Upper lobe of left lung (tissue), 6 donors: ENCODE results near the gene GOLGA3. TPM values are rescaled to one million over a fixed set of nuclear protein-coding genes. Genes with fewer than 3 reads are reported as not detected.

Experiments
- ATAC-seq, 2 donors: fragments of 200-7000 bp; cut with Tn5 transposase; one replicate each; pipeline ENCODE4 v1.9.1; 2022; ENCODE audit warnings: mild to moderate bottlenecking in 2 of 2, moderate library complexity in 2 of 2; ENCODE audit not compliant: low FRiP score in 2 of 2
- DNase-seq, 2 donors: peaks; one replicate each; pipeline ENCODE4 v3.0.0-alpha.2; 2019 to 2020
- H3K27ac ChIP-seq, 4 donors: fragments of 200-600 bp; sonication (generic); one replicate each; pipeline ENCODE4 v1.5.1; 2016 to 2019
- H3K27me3 ChIP-seq, 4 donors: fragments of 200-600 bp; sonication (generic); one replicate each; pipeline ENCODE4 v1.5.1; 2017 to 2019
- H3K36me3 ChIP-seq, 4 donors: fragments of 200-600 bp; sonication (generic); one replicate each; pipeline ENCODE4 v1.5.1; 2016 to 2019
- H3K4me1 ChIP-seq, 4 donors: fragments of 200-600 bp; sonication (generic); one replicate each; pipeline ENCODE4 v1.5.1; 2018 to 2019
- H3K4me3 ChIP-seq, 4 donors: fragments of 200-600 bp; sonication (generic); one replicate each; pipeline ENCODE4 v1.5.1; 2017 to 2019; ENCODE audit warnings: mild to moderate bottlenecking in 2 of 4, moderate library complexity in 1 of 4
- H3K9me3 ChIP-seq, 4 donors: fragments of 200-600 bp; sonication (generic); one replicate each; pipeline ENCODE4 v1.5.1; 2018 to 2019
- CTCF ChIP-seq, 6 experiments: fragments of 450-650 bp in 4 of 6; fragments of 200-600 bp in 2 of 6; sonication (generic) in 2 of 6; IDR thresholded peaks; one replicate each; pipeline ENCODE4 v1.5.1; 2016 to 2019; ENCODE audit warnings: antibody characterized with exemption in 6 of 6
- EP300 ChIP-seq, 4 donors: sonication (generic); formaldehyde crosslinking; IDR thresholded peaks; one replicate each; pipeline ENCODE4 v1.5.1; 2017; ENCODE audit warnings: antibody characterized with exemption in 4 of 4, control low read depth in 2 of 4
- POLR2A ChIP-seq, 4 donors: fragments of 450-650 bp; IDR thresholded peaks; one replicate each; pipeline ENCODE4 v1.5.1; 2016 to 2017; ENCODE audit warnings: antibody characterized with exemption in 4 of 4, mild to moderate bottlenecking in 2 of 4
- POLR2AphosphoS5 ChIP-seq, 2 donors: sonication (generic); formaldehyde crosslinking; IDR thresholded peaks; one replicate each; pipeline ENCODE4 v1.5.1; 2017; ENCODE audit warnings: antibody characterized with exemption in 2 of 2
- WGBS, 2 donors: methylation state at CpG; one replicate each; pipeline ENCODE4 v1.1.5; 2017 to 2018; 5-methylcytosine and 5-hydroxymethylcytosine counted together
- small RNA-seq, 4 donors: library from RNA; depleted of rRNA; stranded (forward); fragments of <200 nt; gene quantifications; one replicate each; pipeline ENCODE3, GENCODE V24; 2016
- total RNA-seq, 6 donors: library from RNA; depleted of rRNA in 4 of 6; stranded (reverse); fragments of >200 nt in 4 of 6; gene quantifications; one replicate each; pipeline versions ENCODE4 v1.1.0 to v1.2.1, GENCODE V29; 2016 to 2021
- donor health status: DM: no; HTN: no; CAD: no; lungs with moderate emphysema.
- donor health status: DM: no; HTN: yes; CAD: no; lungs with severe emphysema.

GOLGA3 gene
- total RNA-seq, 6 donors from 2014 or later = 53.8 to 116 (median 77.9) TPM

- no peak for DNase-seq
- no peaks in the 10 kb centered on the region for H3K27me3 ChIP-seq
- H3K4me3 ChIP-seq = no peak overlapping the region
- 94 to 95% methylated on average over 22 to 25 of the region's 25 CpGs for WGBS, 2 donors
- no peak for TF ChIP-seq POLR2A (IDR thresholded peaks at IDR 0.05)
- TF ChIP-seq POLR2AphosphoS5 (IDR thresholded peaks at IDR 0.05) = no peak
- TF ChIP-seq EP300 (IDR thresholded peaks at IDR 0.05) = no peak
- no peak for TF ChIP-seq CTCF (IDR thresholded peaks at IDR 0.05)
- no peaks in the 10 kb centered on the region for H3K4me1 ChIP-seq
- no peak overlapping the region for H3K27ac ChIP-seq
- H3K36me3 ChIP-seq = peaks cover 18 to 95% (median 68%) of the 10 kb centered on the region in 4 donors
- no peaks in the 10 kb centered on the region for H3K9me3 ChIP-seq
- ATAC-seq = no peak
These were observed 107.9 kb downstream of the GOLGA3 start for GRCh38 chr12:132720606-132721345.

- no peak for ATAC-seq
These were observed 108.7 kb downstream of the GOLGA3 start for GRCh38 chr12:132719954-132720324.

GRCh38 chr12:132719141-132719953, 109.3 kb downstream of the GOLGA3 start:
- peaks cover 16 to 91% (median 66%) of the 10 kb centered on the region in 4 donors for H3K36me3 ChIP-seq
- TF ChIP-seq CTCF (IDR thresholded peaks at IDR 0.05) = no peak
- no peak for TF ChIP-seq POLR2AphosphoS5 (IDR thresholded peaks at IDR 0.05)
- no peak for TF ChIP-seq POLR2A (IDR thresholded peaks at IDR 0.05)
- TF ChIP-seq EP300 (IDR thresholded peaks at IDR 0.05) = no peak
- WGBS, 2 donors = 93 to 97% methylated on average over 27 to 31 of the region's 31 CpGs
- DNase-seq (no peak), ATAC-seq (peak in 1 of 2 donors; percentile 9)
- no peaks in the 10 kb centered on the region for H3K9me3 ChIP-seq
- no peaks in the 10 kb centered on the region for H3K4me1 ChIP-seq
- H3K27ac ChIP-seq = no peak overlapping the region
- H3K27me3 ChIP-seq = no peaks in the 10 kb centered on the region
- H3K4me3 ChIP-seq = no peak overlapping the region

More at GRCh38 chr12:132719954-132720324, 108.7 kb downstream of the GOLGA3 start:
- Histone ChIP-seq H3K9me3 (no peaks in the 10 kb centered on the region), H3K4me3 (no peak overlapping the region), H3K36me3 (peaks cover 16 to 95% (median 66%) of the 10 kb centered on the region in 4 donors), H3K27me3 (no peaks in the 10 kb centered on the region), H3K27ac (no peak overlapping the region), H3K4me1 (no peaks in the 10 kb centered on the region)
- 92 to 96% methylated on average over 12 of the region's 12 CpGs for WGBS, 2 donors
- TF ChIP-seq POLR2A (IDR thresholded peaks at IDR 0.05) (no peak), CTCF (IDR thresholded peaks at IDR 0.05) (no peak), EP300 (IDR thresholded peaks at IDR 0.05) (no peak), POLR2AphosphoS5 (IDR thresholded peaks at IDR 0.05) (no peak)
- DNase-seq = no peak

Small RNA genes lying within 50 kb of the gene (small RNA-seq; reads per million reads assigned to genes)
- 0 reads per million in 4 donors for gene RNA5SP379

Other genes starting within 250 kb of the GOLGA3 start
- gene LRCOL1, start 218.3 kb downstream of the GOLGA3 start, total RNA-seq = 1 to 10 TPM in 1 of 6 donors, under 1 TPM in 1, not detected in 4; 0.92 to 3.7 TPM
- 1 to 10 TPM in 2 of 6 donors, under 1 TPM in 2, not detected in 2; 0.27 to 4.4 (median 1.00) TPM for gene P2RX2, start 210.1 kb downstream of the GOLGA3 start, total RNA-seq
- 100 to 1,000 TPM in 1 of 6 donors, 10 to 100 TPM in 5; 16.6 to 228 (median 26.2) TPM for gene POLE, start 141.5 kb downstream of the GOLGA3 start, total RNA-seq
- 10 to 100 TPM; 16.8 to 41.7 (median 20.9) TPM for gene PXMP2, start 141.3 kb downstream of the GOLGA3 start, total RNA-seq
- 10 to 100 TPM; 16.8 to 38.6 (median 23.3) TPM for gene PGAM5, start 118.0 kb downstream of the GOLGA3 start, total RNA-seq
- 100 to 1,000 TPM in 2 of 6 donors, 10 to 100 TPM in 4; 44.3 to 153 (median 78.0) TPM for gene ANKLE2, start 67.0 kb downstream of the GOLGA3 start, total RNA-seq
- 100 to 1,000 TPM in 2 of 6 donors, 10 to 100 TPM in 4; 42.2 to 136 (median 50.5) TPM for gene CHFR, start 58.7 kb upstream of the GOLGA3 start, total RNA-seq
- 10 to 100 TPM in 2 of 6 donors, 1 to 10 TPM in 4; 6.5 to 24.1 (median 9.4) TPM for gene ZNF605, start 127.4 kb upstream of the GOLGA3 start, total RNA-seq
- gene ZNF26, start 157.5 kb upstream of the GOLGA3 start, total RNA-seq = 10 to 100 TPM in 5 of 6 donors, 1 to 10 TPM in 1; 8.9 to 17.6 (median 13.6) TPM
- gene ZNF84, start 208.6 kb upstream of the GOLGA3 start, total RNA-seq = 10 to 100 TPM in 5 of 6 donors, 1 to 10 TPM in 1; 6.9 to 37.2 (median 18.3) TPM